Transverse colon (tissue), 4 donors: ENCODE measurements around the gene COG4.

Experiments
- POLR2AphosphoS5 ChIP-seq, 3 donors: sonication (generic); formaldehyde crosslinking; IDR thresholded peaks; one replicate each; pipeline ENCODE4 v1.6.1; 2016; ENCODE audit warnings: antibody characterized with exemption in 3 of 3
- TF ChIP-seq, protein P1 (sequence below), 5 experiments: fragments of 200-600 bp in 3 of 5; fragments of 450-650 bp in 2 of 5; sonication (generic) in 3 of 5; IDR thresholded peaks; 1 replicate in 2 of 5; 2 replicates in 3 of 5; pipeline ENCODE4 v1.5.1; 2016 to 2017; ENCODE audit warnings: antibody characterized with exemption in 5 of 5, inconsistent platforms in 3 of 5, mild to moderate bottlenecking in 2 of 5, moderate library complexity in 1 of 5

- TF ChIP-seq POLR2AphosphoS5 (IDR thresholded peaks at IDR 0.05), result no peak
- TF ChIP-seq, protein P1, sequence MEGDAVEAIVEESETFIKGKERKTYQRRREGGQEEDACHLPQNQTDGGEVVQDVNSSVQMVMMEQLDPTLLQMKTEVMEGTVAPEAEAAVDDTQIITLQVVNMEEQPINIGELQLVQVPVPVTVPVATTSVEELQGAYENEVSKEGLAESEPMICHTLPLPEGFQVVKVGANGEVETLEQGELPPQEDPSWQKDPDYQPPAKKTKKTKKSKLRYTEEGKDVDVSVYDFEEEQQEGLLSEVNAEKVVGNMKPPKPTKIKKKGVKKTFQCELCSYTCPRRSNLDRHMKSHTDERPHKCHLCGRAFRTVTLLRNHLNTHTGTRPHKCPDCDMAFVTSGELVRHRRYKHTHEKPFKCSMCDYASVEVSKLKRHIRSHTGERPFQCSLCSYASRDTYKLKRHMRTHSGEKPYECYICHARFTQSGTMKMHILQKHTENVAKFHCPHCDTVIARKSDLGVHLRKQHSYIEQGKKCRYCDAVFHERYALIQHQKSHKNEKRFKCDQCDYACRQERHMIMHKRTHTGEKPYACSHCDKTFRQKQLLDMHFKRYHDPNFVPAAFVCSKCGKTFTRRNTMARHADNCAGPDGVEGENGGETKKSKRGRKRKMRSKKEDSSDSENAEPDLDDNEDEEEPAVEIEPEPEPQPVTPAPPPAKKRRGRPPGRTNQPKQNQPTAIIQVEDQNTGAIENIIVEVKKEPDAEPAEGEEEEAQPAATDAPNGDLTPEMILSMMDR (IDR thresholded peaks at IDR 0.05), result no peak
These were observed 42.9 kb downstream of the COG4 start for GRCh38 chr16:70480127-70481105.
